Activated CD4-positive, CD25-positive, alpha-beta regulatory T cell treated with anti-CD3 and anti-CD28 coated beads, Interleukin-2, amount 50 U/mL, for 16 hours (primary cell): ENCODE results near the gene GTPBP6.
"Not testable (repeated sequence)": the region's sequence is repeated elsewhere in the genome, so short reads cannot be mapped to it uniquely, and the experiment has no call there.

Experiments used
- DNase-seq: peaks from one replicate; pipeline ENCODE4 v3.0.0-alpha.2; 2020; ENCODE audit warnings: low read depth, low spot score

The GTPBP6 gene

DNA sequence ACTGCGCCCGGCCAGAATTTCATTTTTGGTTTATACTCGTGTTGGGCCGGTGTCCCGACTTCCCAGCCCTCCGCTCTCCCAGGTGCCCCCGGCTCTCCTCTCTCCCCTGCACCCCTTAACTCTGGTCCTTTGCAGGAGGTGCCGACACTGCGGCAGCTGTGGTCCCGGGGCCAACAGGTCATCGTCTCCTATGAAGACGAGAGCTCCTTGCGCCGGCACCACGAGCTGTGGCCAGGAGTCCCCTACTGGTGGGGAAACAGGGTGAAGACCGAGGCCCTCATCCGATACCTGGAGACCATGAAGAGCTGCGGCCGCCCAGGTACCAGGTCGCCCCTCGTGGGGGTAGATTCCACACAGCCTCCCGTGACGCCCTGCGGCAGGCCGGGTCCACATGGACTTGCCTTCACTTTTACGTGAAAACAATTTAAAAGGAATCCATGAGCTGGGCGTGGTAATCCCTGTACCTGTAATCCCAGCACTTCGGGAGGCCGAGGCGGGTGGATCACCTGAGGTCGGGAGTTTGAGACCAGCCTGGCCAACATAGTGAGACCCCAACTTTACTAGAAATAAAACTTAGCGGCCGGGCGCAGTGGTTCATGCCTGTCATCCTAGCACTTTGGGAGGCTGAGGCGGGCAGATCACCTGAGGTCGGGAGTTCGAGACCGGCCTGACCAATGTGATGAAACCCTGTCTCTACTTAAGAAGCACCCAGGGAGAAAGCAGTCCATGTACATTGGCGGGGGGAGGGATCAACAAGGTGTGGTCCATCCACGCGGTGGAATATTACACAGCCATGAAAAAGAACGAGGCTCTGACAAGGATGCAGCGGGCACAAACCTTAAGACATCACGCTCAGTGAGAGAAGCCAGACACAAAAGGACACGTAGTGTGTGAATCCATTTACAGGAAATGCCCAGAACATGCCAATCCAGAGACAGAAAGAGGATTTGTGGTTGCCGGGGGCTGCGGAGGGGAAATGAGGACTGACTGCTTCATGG lies 25.4 kb downstream of the GTPBP6 start:
- DNase-seq: no peak

DNA sequence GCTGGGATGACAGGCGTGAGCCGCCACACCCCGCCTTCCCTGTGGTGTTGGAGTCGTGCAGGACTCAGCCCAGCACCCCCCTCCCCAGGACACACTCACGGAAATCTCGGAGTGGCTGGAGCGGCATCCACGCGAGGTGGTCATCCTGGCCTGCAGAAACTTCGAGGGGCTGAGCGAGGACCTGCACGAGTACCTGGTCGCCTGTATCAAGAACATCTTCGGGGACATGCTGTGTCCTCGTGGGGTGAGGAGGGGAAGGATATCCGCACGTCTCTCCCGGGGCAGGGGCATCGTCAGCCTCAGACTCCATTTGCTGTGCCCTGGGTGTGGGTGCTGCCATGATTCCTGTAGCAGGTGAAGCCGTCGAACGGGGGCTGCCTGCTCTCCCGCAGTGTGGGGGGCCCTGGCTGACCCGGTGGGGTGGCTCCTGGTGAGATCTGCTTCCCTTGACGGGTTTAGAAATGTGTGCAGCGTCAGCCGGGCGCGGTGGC lies 27.1 kb downstream of the GTPBP6 start:
- DNase-seq: no peak

DNA sequence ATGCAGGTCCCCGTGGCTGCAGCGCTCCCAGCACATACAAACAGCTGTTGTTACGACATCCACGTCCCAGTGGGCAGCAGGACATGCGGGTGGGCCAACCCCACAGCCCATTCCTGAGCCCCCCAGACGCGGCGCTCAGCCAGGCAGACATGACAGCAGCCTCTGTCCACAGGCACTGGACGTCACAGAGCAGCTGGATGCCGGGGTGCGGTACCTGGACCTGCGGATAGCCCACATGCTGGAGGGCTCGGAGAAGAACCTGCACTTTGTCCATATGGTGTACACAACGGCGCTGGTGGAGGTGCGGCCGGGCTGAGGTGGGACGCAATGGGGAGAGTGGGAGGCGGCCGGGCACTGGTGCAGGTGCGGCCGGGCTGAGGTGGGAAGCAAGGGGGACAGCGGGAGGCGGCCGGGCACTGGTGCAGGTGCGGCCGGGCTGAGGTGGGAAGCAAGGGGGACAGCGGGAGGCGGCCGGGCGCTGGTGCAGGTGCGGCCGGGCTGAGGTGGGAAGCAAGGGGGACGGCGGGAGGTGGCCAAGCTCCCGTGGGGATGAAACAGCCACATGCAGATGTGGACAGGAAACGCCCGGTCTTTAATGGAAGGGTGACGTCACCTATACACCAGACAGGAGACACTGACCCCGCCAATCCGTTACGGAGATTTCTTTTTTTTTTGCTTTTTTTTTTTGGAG lies 28.0 kb downstream of the GTPBP6 start:
- DNase-seq: no peak

DNA sequence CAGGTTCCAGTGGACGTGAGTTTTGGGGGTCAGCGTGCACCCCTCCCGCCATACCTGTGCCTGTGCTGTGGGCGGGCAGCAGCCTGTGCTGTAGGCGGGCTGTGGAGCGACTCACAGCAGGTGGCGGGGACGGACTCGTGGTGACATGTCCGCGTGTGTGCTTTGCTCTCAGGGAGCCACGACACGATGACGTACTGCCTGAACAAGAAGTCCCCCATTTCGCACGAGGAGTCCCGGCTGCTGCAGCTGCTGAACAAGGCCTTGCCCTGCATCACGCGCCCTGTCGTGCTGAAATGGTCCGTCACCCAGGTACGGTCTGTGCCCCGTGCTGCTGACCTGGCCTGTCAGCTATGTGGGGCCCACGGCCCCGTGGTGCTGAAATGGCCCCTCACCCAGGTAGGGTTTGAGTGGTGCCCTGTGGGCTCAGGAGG lies 30.0 kb downstream of the GTPBP6 start:
- no peak for DNase-seq

DNA sequence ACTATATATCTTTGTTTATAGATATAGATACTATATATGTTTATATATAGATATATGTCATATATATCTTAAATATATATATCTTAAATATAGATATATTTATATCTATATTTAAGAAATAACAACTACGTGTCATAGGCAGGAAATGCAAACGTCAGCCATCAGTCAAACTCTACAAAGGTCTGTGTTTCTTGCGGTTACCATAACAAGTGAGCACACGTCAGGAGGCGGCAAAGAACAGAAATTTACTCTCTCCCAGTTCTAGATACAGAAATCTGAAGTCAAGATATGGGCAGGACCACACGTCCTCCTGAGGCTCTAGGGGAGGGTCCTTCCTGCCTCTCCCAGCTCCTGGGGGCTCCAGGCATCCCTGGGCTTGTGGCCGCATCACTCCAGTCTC lies 30.9 kb downstream of the GTPBP6 start:
- no peak for DNase-seq

DNA sequence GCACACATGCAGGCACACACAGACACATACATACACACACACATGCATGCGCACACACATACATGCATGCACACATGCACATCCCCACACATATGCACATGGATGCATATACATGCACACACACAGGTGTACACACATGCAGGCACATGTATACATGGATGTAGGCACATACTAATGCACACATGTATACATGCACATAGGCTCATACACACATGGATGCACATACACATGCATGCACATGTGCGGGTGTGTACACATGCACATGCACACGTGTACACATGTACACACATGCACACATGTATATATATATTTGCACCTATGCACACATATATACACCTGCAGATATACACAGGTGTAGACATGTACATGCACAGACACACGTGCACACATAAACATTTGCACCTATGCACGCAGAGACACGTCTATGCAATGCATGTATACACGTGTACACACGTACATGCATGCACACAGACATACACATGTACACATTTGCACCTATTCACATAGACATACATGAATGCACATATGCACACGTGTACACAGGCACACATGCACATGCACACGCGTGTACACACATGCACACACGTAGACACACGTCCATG lies 33.4 kb downstream of the GTPBP6 start:
- DNase-seq: no peak

DNA sequence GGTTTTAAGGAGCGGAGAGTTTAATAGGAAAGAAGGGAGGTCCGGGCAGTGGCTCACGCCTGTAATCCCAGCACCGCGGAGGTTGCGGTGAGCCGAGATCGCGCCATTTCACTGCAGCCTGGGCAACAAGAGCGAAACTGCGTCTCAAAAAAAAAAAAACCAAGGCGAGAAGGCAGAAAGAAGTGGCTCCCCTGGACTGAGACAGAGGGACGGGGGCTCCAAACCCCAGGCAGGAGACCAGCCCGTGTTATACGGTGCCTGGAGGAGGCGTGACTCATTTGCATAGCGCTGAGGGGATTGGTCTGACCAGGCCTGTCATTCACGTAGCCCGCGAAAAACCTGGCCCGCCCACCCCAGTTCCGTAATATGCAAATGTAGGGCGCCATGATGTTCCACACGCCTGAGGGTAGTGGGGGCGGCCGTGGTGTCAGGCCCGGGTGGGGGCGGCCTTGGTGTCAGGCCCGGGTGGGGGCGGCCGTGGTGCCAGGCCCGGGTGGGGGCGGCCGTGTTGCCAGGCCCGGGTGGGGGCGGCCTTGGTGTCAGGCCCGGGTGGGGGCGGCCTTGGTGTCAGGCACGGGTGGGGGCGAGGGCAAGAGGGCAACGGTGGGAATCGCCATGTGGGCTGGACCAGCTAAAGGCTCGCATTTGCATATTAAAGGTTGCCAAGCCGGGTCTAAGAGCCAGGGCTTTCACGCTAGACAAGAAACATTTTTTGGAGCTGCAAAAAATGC lies 35.3 kb downstream of the GTPBP6 start:
- peak; percentile 82 for DNase-seq

DNA sequence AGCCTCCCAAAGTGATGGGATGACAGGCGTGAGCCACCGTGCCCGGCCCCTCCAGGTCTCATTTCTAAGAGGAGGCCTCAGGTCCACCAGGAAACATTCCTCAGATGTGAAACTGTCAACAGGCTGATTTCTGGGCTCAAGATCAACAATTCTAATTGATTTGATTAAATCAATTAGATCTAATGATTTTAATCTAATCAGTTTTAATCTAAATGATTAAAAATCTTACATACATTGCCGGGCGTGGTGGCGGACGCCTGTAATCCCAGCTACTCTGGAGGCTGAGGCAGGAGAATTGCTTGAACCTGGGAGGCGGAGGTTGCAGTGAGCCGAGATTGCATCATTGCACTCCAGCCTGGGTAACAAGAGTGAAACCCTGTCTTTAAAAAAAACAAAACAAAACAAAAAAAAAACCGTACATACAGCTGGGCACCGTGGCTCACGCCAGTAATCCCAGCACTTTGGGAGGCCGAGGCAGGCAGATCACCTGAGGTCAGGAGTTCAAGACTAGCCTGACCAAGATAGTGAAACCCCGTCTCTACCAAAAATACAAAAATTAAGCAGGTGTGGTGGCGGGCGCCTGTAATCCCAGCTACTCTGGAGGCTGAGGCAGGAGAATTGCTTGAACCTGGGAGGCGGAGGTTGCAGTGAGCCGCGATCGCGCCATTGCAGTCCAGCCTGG lies 36.5 kb downstream of the GTPBP6 start:
- DNase-seq: not testable (repeated sequence)

DNA sequence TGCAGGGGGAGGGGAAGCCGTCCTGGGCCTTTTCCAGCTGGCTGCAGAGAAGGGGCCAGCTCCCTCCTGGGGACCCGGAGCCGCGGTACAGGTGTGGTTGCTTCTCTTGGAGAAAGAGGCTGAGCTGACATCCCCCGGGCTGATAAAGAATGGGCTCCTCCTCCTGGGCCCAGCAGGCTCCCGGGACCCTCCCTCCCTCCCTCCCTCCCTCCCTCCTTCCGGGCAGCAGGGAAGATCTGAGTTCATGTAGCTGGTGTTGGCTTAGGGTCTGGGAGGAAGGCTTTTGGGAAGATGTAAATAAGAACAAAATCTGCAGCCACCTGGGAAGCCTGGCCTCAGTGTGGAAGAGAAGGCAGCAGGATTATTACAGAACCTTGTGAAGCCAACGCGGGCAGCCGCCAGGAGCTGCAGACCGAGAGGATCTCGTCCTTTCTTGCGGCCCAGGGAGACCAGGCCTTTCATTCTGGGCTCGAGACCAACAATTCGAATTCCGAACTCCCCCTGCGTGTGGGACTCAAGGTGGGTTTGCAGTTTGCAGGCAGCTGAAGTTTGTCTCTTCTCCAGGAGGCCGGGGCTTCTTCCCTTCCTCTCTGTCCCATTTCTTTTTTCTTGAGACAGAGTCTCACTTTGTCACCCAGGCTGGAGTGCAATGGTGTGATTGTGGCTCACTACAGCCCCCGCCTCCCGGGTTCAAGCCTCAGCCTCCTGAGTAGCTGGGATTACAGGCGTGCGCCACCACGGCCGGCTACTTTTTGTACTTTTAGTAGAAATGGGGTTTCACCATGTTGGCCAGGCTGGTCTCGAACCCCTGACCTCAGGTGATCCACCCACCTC lies 37.2 kb downstream of the GTPBP6 start, which contains the start of gene PLCXD1:
Gene PLCXD1, plus strand, starts transcription at position 216 of the 834 bp plus-strand sequence. CDS start 2,807 bp downstream, outside the sequence.
- no peak for DNase-seq

DNA sequence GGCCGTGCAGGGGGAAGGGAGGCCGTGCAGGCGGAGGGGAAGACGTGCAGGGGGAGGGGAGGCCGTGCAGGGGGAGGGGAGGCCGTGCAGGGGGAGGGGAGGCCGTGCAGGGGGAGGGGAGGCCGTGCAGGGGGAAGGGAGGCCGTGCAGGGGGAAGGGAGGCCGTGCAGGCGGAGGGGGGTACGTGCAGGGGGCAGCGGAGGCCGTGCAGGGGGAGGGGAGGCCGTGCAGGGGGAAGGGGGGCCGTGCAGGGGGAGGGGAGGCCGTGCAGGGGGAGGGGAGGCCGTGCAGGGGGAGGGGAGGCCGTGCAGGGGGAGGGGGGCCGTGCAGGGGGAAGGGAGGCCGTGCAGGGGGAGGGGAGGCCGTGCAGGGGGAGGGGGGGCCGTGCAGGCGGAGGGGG lies 37.9 kb downstream of the GTPBP6 start:
- not testable (repeated sequence) for DNase-seq

DNA sequence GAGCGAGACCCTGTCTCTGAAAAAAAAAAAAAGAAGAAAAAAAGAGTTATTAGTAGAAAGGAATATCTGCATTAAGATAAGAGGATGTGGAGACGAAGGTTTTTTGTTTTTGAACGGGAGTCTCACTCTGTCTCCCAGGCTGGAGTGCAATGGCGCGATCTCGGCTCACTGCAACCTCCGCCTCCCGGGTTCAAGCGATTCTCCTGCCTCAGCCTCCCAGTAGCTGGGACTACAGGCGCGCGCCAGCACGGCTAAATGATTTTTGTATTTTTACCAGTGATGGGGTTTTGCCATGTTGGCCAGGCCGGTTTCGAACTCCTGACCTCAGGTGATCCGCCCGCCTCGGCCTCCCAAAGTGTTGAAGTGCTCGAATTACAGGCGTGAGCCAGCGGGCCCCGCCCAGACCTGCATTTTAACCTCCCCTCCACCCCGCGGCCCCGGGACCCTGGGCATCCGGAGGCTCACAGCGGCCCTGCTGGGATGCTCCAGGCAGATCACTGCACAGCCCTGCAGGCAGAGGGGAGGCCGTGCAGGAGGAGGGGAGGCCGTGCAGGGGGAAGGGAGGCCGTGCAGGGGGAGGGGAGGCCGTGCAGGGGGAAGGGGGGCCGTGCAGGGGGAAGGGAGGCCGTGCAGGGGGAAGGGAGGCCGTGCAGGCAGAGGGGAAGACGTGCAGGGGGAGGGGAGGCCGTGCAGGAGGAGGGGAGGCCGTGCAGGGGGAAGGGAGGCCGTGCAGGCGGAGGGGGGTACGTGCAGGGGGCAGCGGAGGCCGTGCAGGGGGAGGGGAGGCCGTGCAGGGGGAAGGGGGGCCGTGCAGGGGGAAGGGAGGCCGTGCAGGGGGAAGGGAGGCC lies 38.6 kb downstream of the GTPBP6 start:
- not testable (repeated sequence) for DNase-seq

DNA sequence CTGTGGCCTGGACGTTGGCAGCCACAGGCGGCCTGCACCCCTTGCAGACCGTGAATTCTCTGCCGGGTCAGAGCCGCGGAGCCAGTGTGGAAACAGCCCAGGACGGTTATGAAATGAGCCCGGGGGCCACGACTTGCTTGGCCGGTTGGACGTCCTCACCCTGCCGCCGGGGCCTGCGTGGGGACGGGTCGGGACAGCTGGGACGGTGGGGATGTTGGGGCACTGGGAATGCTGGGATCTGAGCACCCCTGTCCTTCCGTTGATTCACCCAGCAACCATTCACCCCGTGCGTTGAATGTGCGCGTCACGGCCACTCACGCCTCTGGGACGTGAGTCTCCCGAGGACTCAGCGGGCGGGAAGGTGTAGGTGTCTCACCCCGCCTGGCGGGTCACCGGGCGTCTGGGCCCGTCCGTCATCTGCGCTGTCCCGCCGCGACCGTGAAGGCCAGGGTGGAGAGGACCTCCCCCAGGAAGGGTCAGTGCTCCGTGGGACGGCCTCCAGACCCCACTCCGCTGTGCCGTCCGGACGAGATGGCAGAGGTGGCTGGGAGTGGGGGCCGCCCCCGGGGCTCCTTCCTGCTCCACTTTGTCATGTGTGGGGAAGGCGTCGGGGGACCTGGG lies 41.9 kb downstream of the GTPBP6 start:
- no peak for DNase-seq

DNA sequence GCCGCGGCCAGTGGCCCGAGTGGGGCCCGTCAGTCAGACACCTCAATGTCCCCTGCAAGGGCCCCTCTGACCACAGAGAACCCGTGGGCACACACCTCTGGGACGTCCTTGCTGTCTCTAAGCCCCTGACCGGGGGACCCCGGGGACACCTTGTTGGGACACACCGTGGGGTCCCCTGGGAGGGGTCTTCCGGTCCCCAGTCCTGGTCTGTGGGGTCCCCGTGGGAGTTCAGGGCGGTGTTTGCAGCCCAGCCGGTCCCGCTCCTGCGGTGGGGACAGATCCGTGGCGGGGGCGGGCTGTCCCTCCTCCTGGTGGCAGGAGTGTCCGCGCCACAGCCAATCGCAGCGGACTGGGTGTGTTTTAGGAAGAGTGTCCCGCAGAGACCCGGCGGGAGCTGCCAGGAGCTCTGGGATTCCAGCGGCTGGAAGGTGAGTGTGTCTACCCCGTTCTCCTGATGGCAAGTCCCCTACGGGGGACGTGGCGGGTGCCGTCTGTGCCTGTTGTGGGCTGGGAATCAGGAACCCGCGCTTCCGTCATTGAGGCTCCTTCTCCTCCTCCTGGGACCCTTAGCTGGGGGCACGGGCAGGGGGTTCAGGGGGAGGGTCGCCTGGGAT lies 42.5 kb downstream of the GTPBP6 start:
- DNase-seq: no peak

DNA sequence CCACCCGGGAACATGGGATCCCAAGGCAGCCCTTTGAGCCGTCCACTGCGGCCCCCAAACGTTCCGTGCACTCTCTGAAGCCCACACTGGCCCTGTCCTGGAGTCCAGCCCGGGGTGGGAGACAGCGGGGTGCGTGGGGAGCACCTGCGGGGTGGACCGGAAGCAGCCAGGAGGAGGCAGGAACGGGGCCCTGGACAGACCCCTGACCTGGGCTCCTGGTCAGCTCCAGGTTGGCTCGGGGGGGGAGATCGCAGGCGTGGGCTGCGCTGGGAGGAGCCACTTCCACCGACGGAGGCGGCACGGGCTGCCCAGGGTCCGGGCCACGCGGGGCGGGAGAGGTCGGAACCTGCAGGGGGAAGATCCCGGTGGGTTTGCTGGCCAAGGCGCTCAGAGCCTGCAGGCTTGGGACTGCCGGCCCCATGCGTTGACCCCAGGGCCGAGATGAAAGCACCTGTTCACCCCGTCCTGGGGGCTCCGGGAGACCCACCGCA lies 43.1 kb downstream of the GTPBP6 start:
- no peak for DNase-seq

DNA sequence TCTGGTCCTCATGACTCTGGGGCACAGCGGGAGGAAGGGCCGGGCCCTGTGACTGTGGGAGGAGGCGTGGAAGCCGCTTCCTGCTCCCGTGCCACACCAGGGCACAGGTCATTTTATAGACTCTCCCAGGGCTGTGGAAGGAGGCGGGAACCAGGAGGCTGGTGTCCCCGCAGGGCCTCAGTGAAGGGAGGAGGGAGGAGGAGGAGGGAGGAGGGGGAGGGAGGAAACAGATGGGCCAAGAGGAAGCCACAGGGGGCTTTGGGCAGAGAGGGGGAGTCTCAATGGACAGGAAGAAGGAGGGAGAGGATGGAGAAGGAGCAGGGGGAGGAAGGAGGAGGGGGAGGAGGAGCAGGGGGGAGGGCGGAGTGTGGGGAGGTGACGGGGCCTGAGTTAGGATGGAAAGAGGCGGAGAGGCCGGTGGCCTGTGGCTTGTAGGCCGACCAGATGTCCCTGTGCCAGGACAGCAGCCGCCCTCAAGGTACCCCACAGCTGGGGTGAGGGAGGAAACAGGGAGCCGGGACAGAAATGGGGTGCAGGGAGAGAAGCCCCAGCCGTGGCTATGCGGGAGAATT lies 43.6 kb downstream of the GTPBP6 start:
- no peak for DNase-seq

DNA sequence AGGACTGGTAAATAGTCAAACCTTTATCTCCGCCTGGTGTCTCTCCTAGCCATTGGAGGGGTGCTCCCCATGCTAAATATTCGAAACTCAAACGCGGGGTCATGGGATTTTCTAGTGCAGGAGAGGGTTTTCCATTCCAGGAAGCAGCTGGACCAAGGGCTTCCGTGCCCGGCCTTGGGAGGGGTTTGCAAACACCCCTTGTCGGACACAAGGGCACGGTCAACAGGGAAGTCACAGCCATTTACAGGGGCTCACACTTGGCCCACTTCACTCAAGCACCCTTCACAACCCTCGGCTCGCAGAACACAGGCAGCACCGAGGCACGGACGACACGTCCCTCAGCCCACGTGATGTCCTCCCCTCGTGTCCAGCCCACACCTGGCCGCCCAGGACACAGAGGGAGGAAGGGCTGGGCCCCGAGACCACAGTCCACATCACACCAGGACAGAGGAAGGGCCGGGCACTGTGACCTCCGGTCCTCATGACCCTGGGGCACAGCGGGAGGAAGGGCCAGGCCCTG lies 47.7 kb downstream of the GTPBP6 start:
- no peak for DNase-seq

DNA sequence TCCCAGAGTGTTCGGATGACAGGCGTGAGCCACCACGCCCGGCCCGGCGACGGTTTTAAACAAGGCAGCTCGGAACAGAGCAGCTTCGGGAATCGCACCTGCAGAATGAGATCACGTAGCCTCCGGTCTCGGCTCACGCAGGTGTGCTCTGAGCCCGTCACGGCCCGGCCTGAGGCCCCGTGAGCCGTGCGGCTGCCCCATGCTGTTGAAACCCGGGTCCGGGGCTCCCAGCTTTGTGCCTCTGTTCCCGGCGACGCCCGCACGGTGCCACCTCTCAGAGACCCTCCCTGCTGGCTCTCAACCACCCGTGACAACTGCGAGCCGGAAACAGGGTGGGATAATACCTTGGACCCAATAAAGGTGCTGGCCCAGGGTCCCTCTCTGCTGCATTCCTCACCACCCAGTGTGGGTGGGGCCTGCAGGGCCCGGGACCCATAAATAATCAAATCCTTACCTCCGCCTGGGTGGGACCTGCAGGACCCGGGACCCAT lies 50.8 kb downstream of the GTPBP6 start:
- DNase-seq: no peak
